ENCODE data around the gene CREB3L4.

DNA sequence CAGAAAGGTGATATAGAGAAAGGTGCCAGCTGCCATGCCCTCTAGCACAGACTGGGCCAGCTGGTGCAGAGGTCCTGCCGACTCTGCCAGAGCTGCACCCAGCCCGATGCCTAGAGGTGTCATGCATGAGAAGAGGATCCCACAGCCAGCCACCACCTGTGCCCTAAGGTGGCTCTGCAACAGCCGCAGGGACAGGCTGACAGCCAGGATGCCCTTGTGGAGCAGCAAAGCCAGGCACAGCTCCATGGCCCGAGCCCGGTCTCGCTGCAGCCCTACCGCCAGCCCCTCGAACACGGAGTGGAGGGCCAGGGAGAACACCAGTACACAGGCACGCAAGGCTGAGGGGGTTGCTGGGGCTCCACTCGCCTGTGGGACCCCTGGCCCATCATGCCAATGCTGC, 7.5 kb upstream of the CREB3L4 start:
- TF ChIP-seq, protein P1, sequence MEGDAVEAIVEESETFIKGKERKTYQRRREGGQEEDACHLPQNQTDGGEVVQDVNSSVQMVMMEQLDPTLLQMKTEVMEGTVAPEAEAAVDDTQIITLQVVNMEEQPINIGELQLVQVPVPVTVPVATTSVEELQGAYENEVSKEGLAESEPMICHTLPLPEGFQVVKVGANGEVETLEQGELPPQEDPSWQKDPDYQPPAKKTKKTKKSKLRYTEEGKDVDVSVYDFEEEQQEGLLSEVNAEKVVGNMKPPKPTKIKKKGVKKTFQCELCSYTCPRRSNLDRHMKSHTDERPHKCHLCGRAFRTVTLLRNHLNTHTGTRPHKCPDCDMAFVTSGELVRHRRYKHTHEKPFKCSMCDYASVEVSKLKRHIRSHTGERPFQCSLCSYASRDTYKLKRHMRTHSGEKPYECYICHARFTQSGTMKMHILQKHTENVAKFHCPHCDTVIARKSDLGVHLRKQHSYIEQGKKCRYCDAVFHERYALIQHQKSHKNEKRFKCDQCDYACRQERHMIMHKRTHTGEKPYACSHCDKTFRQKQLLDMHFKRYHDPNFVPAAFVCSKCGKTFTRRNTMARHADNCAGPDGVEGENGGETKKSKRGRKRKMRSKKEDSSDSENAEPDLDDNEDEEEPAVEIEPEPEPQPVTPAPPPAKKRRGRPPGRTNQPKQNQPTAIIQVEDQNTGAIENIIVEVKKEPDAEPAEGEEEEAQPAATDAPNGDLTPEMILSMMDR (IDR thresholded peaks at IDR 0.05; ENCODE audit: low read depth, low read length, missing input control): no peak
- no peak for TF ChIP-seq RAD21 (IDR thresholded peaks at IDR 0.05)
- TF ChIP-seq REST (IDR thresholded peaks at IDR 0.05): no peak
- no peak for TF ChIP-seq JUND (IDR thresholded peaks at IDR 0.05)
- TF ChIP-seq, protein P2, sequence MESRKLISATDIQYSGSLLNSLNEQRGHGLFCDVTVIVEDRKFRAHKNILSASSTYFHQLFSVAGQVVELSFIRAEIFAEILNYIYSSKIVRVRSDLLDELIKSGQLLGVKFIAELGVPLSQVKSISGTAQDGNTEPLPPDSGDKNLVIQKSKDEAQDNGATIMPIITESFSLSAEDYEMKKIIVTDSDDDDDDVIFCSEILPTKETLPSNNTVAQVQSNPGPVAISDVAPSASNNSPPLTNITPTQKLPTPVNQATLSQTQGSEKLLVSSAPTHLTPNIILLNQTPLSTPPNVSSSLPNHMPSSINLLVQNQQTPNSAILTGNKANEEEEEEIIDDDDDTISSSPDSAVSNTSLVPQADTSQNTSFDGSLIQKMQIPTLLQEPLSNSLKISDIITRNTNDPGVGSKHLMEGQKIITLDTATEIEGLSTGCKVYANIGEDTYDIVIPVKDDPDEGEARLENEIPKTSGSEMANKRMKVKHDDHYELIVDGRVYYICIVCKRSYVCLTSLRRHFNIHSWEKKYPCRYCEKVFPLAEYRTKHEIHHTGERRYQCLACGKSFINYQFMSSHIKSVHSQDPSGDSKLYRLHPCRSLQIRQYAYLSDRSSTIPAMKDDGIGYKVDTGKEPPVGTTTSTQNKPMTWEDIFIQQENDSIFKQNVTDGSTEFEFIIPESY (IDR thresholded peaks at IDR 0.05): no peak
